Measurements from ENCODE around the gene SYNDIG1. TPM values are rescaled to one million over a fixed set of nuclear protein-coding genes. Genes with fewer than 3 reads are reported as not detected.

The SYNDIG1 gene
- total RNA-seq, 1 donor from 2014 or later, result 5.7 TPM

GRCh38 chr20:24697411-24697810 is 228.0 kb downstream of the SYNDIG1 start:
- peaks cover 4% of the 10 kb centered on the region for H3K9me3 Mint-ChIP-seq (ENCODE audit: unreplicated experiment)
- FAIRE-seq (no peak), DNase-seq (ENCODE audit: low read depth) (no peak)
- no peak for TF ChIP-seq CTCF (IDR thresholded peaks at IDR 0.05; ENCODE audit: insufficient read depth, low read depth, low read length)
- TF ChIP-seq EZH2 (IDR thresholded peaks at IDR 0.05; ENCODE audit: insufficient read depth, low read length), result no peak
- Histone ChIP-seq H3K4me1 (ENCODE audit: insufficient read depth, low read length) (no peaks in the 10 kb centered on the region), H3K9me3 (ENCODE audit: insufficient read depth, low read depth, low read length) (no peaks in the 10 kb centered on the region), H3K4me2 (ENCODE audit: low read length) (no peak overlapping the region), H3K27me3 (ENCODE audit: insufficient read depth, low read length) (no peaks in the 10 kb centered on the region), H3K79me2 (ENCODE audit: insufficient read depth, low read length) (no peaks in the 10 kb centered on the region), H3K27ac (ENCODE audit: low read depth, low read length) (no peak overlapping the region), H3K36me3 (ENCODE audit: insufficient read depth, low read length) (no peaks in the 10 kb centered on the region), H3K4me3 (ENCODE audit: insufficient read depth, low read depth, low read length) (no peak overlapping the region), H4K20me1 (ENCODE audit: insufficient read depth, low read length) (no peaks in the 10 kb centered on the region), H3K9ac (ENCODE audit: low read length) (no peak overlapping the region), H2AFZ (ENCODE audit: low read depth, low read length) (no peak overlapping the region)
- no peaks in the 10 kb centered on the region for H3K4me1 Mint-ChIP-seq (ENCODE audit: low read depth, unreplicated experiment)
- no peak overlapping the region for H3K27ac Mint-ChIP-seq (ENCODE audit: unreplicated experiment)
- H3K27me3 Mint-ChIP-seq (ENCODE audit: low read depth, unreplicated experiment), result peaks cover 49% of the 10 kb centered on the region
- no peaks in the 10 kb centered on the region for H3K36me3 Mint-ChIP-seq (ENCODE audit: low read depth, unreplicated experiment)
- H3K4me3 Mint-ChIP-seq (ENCODE audit: unreplicated experiment), result no peak overlapping the region

- Mint-ChIP-seq H3K4me1 (ENCODE audit: low read depth, unreplicated experiment) (no peaks in the 10 kb centered on the region), H3K27ac (ENCODE audit: unreplicated experiment) (no peak overlapping the region), H3K36me3 (ENCODE audit: low read depth, unreplicated experiment) (no peaks in the 10 kb centered on the region), H3K27me3 (ENCODE audit: low read depth, unreplicated experiment) (peaks cover 49% of the 10 kb centered on the region), H3K9me3 (ENCODE audit: unreplicated experiment) (peaks cover 4% of the 10 kb centered on the region), H3K4me3 (ENCODE audit: unreplicated experiment) (no peak overlapping the region)
- Histone ChIP-seq H3K27me3 (ENCODE audit: insufficient read depth, low read length) (no peaks in the 10 kb centered on the region), H3K4me2 (ENCODE audit: low read length) (no peak overlapping the region), H3K36me3 (ENCODE audit: insufficient read depth, low read length) (no peaks in the 10 kb centered on the region), H4K20me1 (ENCODE audit: insufficient read depth, low read length) (no peaks in the 10 kb centered on the region), H3K9me3 (ENCODE audit: insufficient read depth, low read depth, low read length) (no peaks in the 10 kb centered on the region), H3K27ac (ENCODE audit: low read depth, low read length) (no peak overlapping the region), H3K4me1 (ENCODE audit: insufficient read depth, low read length) (no peaks in the 10 kb centered on the region), H2AFZ (ENCODE audit: low read depth, low read length) (no peak overlapping the region), H3K79me2 (ENCODE audit: insufficient read depth, low read length) (no peaks in the 10 kb centered on the region), H3K4me3 (ENCODE audit: insufficient read depth, low read depth, low read length) (no peak overlapping the region), H3K9ac (ENCODE audit: low read length) (no peak overlapping the region)
- no peak for DNase-seq (ENCODE audit: low read depth)
- no peak for FAIRE-seq
- TF ChIP-seq CTCF (IDR thresholded peaks at IDR 0.05; ENCODE audit: insufficient read depth, low read depth, low read length), result no peak
- no peak for TF ChIP-seq EZH2 (IDR thresholded peaks at IDR 0.05; ENCODE audit: insufficient read depth, low read length)
These were observed 228.8 kb downstream of the SYNDIG1 start for GRCh38 chr20:24698189-24698588.

GRCh38 chr20:24698706-24699206 is 229.3 kb downstream of the SYNDIG1 start:
- DNase-seq (ENCODE audit: low read depth) (no peak), FAIRE-seq (no peak)
- Histone ChIP-seq H3K27me3 (ENCODE audit: insufficient read depth, low read length) (no peaks in the 10 kb centered on the region), H4K20me1 (ENCODE audit: insufficient read depth, low read length) (no peaks in the 10 kb centered on the region), H2AFZ (ENCODE audit: low read depth, low read length) (no peak overlapping the region), H3K4me3 (ENCODE audit: insufficient read depth, low read depth, low read length) (no peak overlapping the region), H3K9ac (ENCODE audit: low read length) (no peak overlapping the region), H3K4me2 (ENCODE audit: low read length) (no peak overlapping the region), H3K9me3 (ENCODE audit: insufficient read depth, low read depth, low read length) (no peaks in the 10 kb centered on the region), H3K79me2 (ENCODE audit: insufficient read depth, low read length) (no peaks in the 10 kb centered on the region), H3K4me1 (ENCODE audit: insufficient read depth, low read length) (no peaks in the 10 kb centered on the region), H3K36me3 (ENCODE audit: insufficient read depth, low read length) (no peaks in the 10 kb centered on the region), H3K27ac (ENCODE audit: low read depth, low read length) (no peak overlapping the region)
- Mint-ChIP-seq H3K9me3 (ENCODE audit: unreplicated experiment) (peaks cover 4% of the 10 kb centered on the region), H3K27ac (ENCODE audit: unreplicated experiment) (no peak overlapping the region), H3K36me3 (ENCODE audit: low read depth, unreplicated experiment) (no peaks in the 10 kb centered on the region), H3K27me3 (ENCODE audit: low read depth, unreplicated experiment) (peaks cover 49% of the 10 kb centered on the region), H3K4me1 (ENCODE audit: low read depth, unreplicated experiment) (no peaks in the 10 kb centered on the region), H3K4me3 (ENCODE audit: unreplicated experiment) (no peak overlapping the region)
- TF ChIP-seq EZH2 (IDR thresholded peaks at IDR 0.05; ENCODE audit: insufficient read depth, low read length) (no peak), CTCF (IDR thresholded peaks at IDR 0.05; ENCODE audit: insufficient read depth, low read depth, low read length) (no peak)

All from astrocyte (in vitro differentiated cells and primary cell).